Body of pancreas (tissue), 4 donors: ENCODE data around the gene PBX1.

Experiments used
- POLR2A ChIP-seq, 3 donors: fragments of 450-650 bp; IDR thresholded peaks; one replicate each; pipeline ENCODE4 v1.6.1; 2016; ENCODE audit warnings: antibody characterized with exemption in 3 of 3, mild to moderate bottlenecking in 2 of 3
- TF ChIP-seq, protein P1 (sequence below), 7 experiments: fragments of 450-650 bp in 4 of 7; fragments of 200-600 bp in 3 of 7; sonication (generic) in 3 of 7; IDR thresholded peaks; one replicate each; pipeline ENCODE4 v1.5.1; 2016 to 2019; ENCODE audit warnings: antibody characterized with exemption in 7 of 7

- TF ChIP-seq, protein P1, sequence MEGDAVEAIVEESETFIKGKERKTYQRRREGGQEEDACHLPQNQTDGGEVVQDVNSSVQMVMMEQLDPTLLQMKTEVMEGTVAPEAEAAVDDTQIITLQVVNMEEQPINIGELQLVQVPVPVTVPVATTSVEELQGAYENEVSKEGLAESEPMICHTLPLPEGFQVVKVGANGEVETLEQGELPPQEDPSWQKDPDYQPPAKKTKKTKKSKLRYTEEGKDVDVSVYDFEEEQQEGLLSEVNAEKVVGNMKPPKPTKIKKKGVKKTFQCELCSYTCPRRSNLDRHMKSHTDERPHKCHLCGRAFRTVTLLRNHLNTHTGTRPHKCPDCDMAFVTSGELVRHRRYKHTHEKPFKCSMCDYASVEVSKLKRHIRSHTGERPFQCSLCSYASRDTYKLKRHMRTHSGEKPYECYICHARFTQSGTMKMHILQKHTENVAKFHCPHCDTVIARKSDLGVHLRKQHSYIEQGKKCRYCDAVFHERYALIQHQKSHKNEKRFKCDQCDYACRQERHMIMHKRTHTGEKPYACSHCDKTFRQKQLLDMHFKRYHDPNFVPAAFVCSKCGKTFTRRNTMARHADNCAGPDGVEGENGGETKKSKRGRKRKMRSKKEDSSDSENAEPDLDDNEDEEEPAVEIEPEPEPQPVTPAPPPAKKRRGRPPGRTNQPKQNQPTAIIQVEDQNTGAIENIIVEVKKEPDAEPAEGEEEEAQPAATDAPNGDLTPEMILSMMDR (IDR thresholded peaks at IDR 0.05): no peak
- TF ChIP-seq POLR2A (IDR thresholded peaks at IDR 0.05): no peak
Observed at GRCh38 chr1:164728719-164729118, 169.7 kb downstream of the PBX1 start.
